Mesendoderm (in vitro differentiated cells): Measurements from ENCODE around the gene CHST13.

Experiments
- DNase-seq: peaks from one replicate; pipeline ENCODE4 v3.0.0; 2013
- H2AK5ac ChIP-seq: 2 replicates; pipeline ENCODE4 v1.6.1; 2013; ENCODE audit warnings: low read length, inconsistent platforms
- H2BK120ac ChIP-seq: 2 replicates; pipeline ENCODE4 v1.6.1; 2013; ENCODE audit warnings: low read depth, mild to moderate bottlenecking, low read length, moderate library complexity, mixed read lengths
- H2BK15ac ChIP-seq: replicated peaks from 2 replicates; pipeline ENCODE4 v1.6.1; 2013; ENCODE audit warnings: low read depth, mild to moderate bottlenecking, moderate library complexity
- H2BK5ac ChIP-seq: 2 replicates; pipeline ENCODE4 v1.6.1; 2013; ENCODE audit warnings: low read length, inconsistent platforms
- H3K18ac ChIP-seq: 2 replicates; pipeline ENCODE4 v1.6.1; 2013; ENCODE audit warnings: mild to moderate bottlenecking, low read length, mixed read lengths
- H3K23ac ChIP-seq: one replicate; pipeline ENCODE4 v1.6.1; 2013; ENCODE audit warnings: low read length
- H3K27ac ChIP-seq: 2 replicates; pipeline ENCODE4 v1.5.1; 2013; ENCODE audit warnings: low read depth, mild to moderate bottlenecking, inconsistent platforms, low read length, moderate library complexity
- H3K27me3 ChIP-seq: 2 replicates; pipeline ENCODE4 v1.6.1; 2013; ENCODE audit warnings: low read length, control low read depth, mild to moderate bottlenecking, inconsistent platforms; ENCODE audit not compliant: insufficient read depth, poor library complexity
- H3K36me3 ChIP-seq: 2 replicates; pipeline ENCODE4 v1.6.1; 2013; ENCODE audit warnings: low read length, inconsistent platforms; ENCODE audit not compliant: control insufficient read depth, insufficient read depth
- H3K4ac ChIP-seq: one replicate; pipeline ENCODE4 v1.6.1; 2013; ENCODE audit warnings: low read depth, mild to moderate bottlenecking, low read length, moderate library complexity
- H3K4me1 ChIP-seq: 2 replicates; pipeline ENCODE4 v1.6.1; 2013; ENCODE audit warnings: low read depth, low read length, inconsistent platforms; ENCODE audit not compliant: control insufficient read depth
- H3K4me2 ChIP-seq: 2 replicates; pipeline ENCODE4 v1.6.1; 2013; ENCODE audit warnings: low read length
- H3K4me3 ChIP-seq: 2 replicates; pipeline ENCODE4 v1.5.1; 2013; ENCODE audit warnings: mild to moderate bottlenecking, low read length
- H3K56ac ChIP-seq: one replicate; pipeline ENCODE4 v1.6.1; 2013; ENCODE audit warnings: low read length
- H3K79me1 ChIP-seq: 2 replicates; pipeline ENCODE4 v1.6.1; 2013; ENCODE audit warnings: low read length, inconsistent platforms
- H3K79me2 ChIP-seq: 2 replicates; pipeline ENCODE4 v1.6.1; 2013; ENCODE audit warnings: mild to moderate bottlenecking, low read length; ENCODE audit not compliant: control insufficient read depth, insufficient read depth
- H3K9ac ChIP-seq: 2 replicates; pipeline ENCODE4 v1.6.1; 2013; ENCODE audit warnings: low read length, inconsistent platforms
- H4K5ac ChIP-seq: one replicate; pipeline ENCODE4 v1.6.1; 2013; ENCODE audit warnings: low read length
- H4K8ac ChIP-seq: one replicate; pipeline ENCODE4 v1.6.1; 2013; ENCODE audit warnings: low read depth, mild to moderate bottlenecking, control low read depth, low read length, moderate library complexity
- WGBS: extraction: QIAGEN DNeasy Blood & Tissue Kit; methylation state at CpG from one replicate; pipeline ENCODE4 v1.1.7; 2013; ENCODE audit warnings: low lambda C conversion rate, missing lambda C conversion rate; ENCODE audit not compliant: insufficient coverage; ENCODE audit errors: extremely low coverage; 5-methylcytosine and 5-hydroxymethylcytosine counted together

Gene CHST13

DNA sequence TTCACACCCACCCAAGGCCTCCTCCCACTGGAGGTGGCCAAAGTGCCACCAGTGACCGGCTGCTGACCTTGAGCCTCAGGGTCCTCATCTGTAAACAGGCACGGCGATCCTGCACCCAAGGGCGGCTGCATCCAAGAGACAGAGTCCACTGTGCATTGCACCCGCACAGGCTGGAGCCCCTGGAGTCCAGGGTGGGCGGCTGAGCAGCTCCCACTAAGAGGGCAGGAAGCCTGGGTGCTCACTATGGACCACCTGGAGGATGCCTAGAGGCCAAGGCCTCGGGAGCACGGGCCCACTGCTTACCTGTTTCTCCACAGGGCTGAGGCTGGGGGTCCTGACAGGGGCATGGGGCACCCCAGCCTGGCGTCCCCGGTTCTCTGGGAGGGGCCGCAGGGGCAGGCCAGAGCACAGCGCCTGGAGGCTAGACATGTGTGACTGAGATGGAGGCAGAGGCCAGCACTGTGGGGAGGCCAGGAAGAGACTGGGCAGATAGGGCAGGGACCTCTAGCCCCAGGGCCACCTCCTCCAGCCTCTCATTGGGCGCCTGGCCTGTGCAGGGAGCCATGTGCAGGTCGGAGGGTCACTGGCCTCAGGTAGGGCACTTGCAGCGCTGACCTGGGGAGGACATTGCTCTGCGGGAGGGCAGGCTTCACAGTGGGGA, 6.5 kb upstream of the CHST13 start, which contains the start of gene UROC1:
UROC1 (minus strand) TSS at position 483 of the 661 bp plus-strand sequence; CDS start at position 429, 54 bp downstream.
- no peak within 1 kb of the TSS for H3K18ac ChIP-seq
- H3K23ac ChIP-seq = no peak within 1 kb of the TSS
- H4K5ac ChIP-seq = no peak within 1 kb of the TSS
- H4K8ac ChIP-seq = no peak within 1 kb of the TSS
- H3K36me3 ChIP-seq = no peaks in the 10 kb centered on the region
- H3K56ac ChIP-seq = no peak within 1 kb of the TSS
- H2BK5ac ChIP-seq = no peak within 1 kb of the TSS
- no peak within 1 kb of the TSS for H3K4me2 ChIP-seq
- no peak within 1 kb of the TSS for H2BK15ac ChIP-seq
- H3K4ac ChIP-seq = no peak within 1 kb of the TSS
- no peak within 1 kb of the TSS for H3K9ac ChIP-seq
- no peaks in the 10 kb centered on the region for H3K27me3 ChIP-seq
- no peaks in the 10 kb centered on the region for H3K79me2 ChIP-seq
- H3K79me1 ChIP-seq = no peaks in the 10 kb centered on the region
- H3K4me3 ChIP-seq = no peak within 1 kb of the TSS
- no peaks in the 10 kb centered on the region for H3K4me1 ChIP-seq
- no peak within 1 kb of the TSS for H3K27ac ChIP-seq
- H2AK5ac ChIP-seq = no peak within 1 kb of the TSS
- WGBS = no CpG with 5 or more reads among the region's 16 CpGs
- DNase-seq = no peak
- no peak within 1 kb of the TSS for H2BK120ac ChIP-seq

DNA sequence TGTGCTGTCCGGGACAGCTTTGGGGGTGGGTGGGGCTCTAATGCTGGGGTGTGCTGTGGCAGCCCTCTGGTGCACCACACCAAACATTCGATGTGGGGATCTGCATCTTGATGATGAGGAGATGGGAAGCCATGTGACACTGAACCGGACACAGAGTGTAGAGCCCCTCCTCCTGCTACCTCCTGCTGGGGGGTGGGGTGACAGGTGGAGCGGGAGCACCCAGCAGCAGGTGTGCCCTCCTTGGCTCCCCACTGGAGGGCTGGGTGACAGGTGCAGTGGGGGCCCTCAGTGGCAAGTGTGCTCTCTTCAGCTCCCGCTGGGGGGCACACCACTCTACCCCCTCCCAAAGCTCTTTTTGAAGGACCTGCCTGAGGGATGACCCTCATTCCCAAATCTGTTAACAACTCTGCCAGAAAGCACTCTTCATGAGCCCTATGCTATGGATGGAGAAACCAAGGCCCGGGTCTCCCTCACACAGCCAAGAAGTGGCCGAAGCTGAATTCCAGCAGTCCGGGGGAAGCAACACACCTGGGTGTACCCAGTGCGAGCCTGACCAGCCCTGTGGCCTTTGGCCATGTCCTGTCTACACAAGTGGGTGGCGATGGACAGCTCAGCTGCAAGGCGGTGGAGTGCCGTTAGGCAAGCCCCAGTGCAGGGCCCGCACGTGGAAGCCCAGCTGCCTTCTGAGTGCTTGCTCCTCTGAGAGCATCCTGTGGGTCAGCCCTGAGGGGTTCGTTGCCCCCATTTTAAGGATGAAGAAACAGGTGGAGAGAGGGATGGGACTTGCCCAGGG, 5.8 kb upstream of the CHST13 start:
- H2BK15ac ChIP-seq = no peak overlapping the region

DNA sequence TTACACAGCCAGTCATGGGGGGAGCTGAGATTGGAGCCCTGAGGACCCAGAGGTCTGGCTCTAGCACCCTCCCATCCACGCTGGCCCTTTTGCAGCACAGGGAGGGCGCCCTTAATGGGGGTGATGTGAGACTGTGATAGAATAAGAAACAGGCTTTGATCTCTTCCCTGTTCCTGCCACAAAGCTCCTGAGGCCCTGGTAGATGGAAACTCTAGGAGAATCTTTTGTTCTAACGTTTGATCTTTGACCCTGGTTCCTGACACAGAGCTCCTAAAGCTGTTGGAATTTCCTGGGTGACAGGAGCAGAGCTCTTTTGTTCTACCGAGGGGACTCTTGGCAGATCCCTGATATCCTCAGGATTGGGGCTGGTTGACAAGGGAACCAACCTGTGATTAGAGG, 5.2 kb upstream of the CHST13 start:
- H3K18ac ChIP-seq = no peak overlapping the region
- no peak overlapping the region for H3K27ac ChIP-seq
- H3K79me1 ChIP-seq = no peaks in the 10 kb centered on the region
- H2BK15ac ChIP-seq = no peak overlapping the region
- H3K79me2 ChIP-seq = no peaks in the 10 kb centered on the region
- no peaks in the 10 kb centered on the region for H3K36me3 ChIP-seq
- no peak overlapping the region for H3K56ac ChIP-seq
- no peak overlapping the region for H2BK120ac ChIP-seq
- no peak overlapping the region for H3K9ac ChIP-seq
- no peak overlapping the region for H3K23ac ChIP-seq
- H4K8ac ChIP-seq = no peak overlapping the region
- WGBS = no CpG with 5 or more reads among the region's 4 CpGs
- H3K4ac ChIP-seq = no peak overlapping the region
- peaks cover 1% of the 10 kb centered on the region for H3K4me1 ChIP-seq
- H2BK5ac ChIP-seq = no peak overlapping the region
- no peak for DNase-seq
- no peak overlapping the region for H4K5ac ChIP-seq
- no peak overlapping the region for H2AK5ac ChIP-seq
- H3K27me3 ChIP-seq = no peaks in the 10 kb centered on the region
- no peak overlapping the region for H3K4me3 ChIP-seq
- H3K4me2 ChIP-seq = no peak overlapping the region

More for the DNA sequence above, 5.8 kb upstream of the CHST13 start:
- no CpG with 5 or more reads among the region's 15 CpGs for WGBS
- no peak overlapping the region for H4K8ac ChIP-seq
- H3K18ac ChIP-seq = no peak overlapping the region
- H2BK5ac ChIP-seq = no peak overlapping the region
- no peak overlapping the region for H2AK5ac ChIP-seq
- no peaks in the 10 kb centered on the region for H3K36me3 ChIP-seq
- H2BK120ac ChIP-seq = no peak overlapping the region
- no peaks in the 10 kb centered on the region for H3K79me2 ChIP-seq
- no peaks in the 10 kb centered on the region for H3K4me1 ChIP-seq
- no peak overlapping the region for H4K5ac ChIP-seq
- H3K4me3 ChIP-seq = no peak overlapping the region
- H3K56ac ChIP-seq = no peak overlapping the region
- H3K79me1 ChIP-seq = no peaks in the 10 kb centered on the region
- no peak overlapping the region for H3K4me2 ChIP-seq
- H3K27ac ChIP-seq = no peak overlapping the region
- no peak overlapping the region for H3K4ac ChIP-seq
- no peak for DNase-seq
- H3K9ac ChIP-seq = no peak overlapping the region
- no peak overlapping the region for H3K23ac ChIP-seq
- H3K27me3 ChIP-seq = no peaks in the 10 kb centered on the region

DNA sequence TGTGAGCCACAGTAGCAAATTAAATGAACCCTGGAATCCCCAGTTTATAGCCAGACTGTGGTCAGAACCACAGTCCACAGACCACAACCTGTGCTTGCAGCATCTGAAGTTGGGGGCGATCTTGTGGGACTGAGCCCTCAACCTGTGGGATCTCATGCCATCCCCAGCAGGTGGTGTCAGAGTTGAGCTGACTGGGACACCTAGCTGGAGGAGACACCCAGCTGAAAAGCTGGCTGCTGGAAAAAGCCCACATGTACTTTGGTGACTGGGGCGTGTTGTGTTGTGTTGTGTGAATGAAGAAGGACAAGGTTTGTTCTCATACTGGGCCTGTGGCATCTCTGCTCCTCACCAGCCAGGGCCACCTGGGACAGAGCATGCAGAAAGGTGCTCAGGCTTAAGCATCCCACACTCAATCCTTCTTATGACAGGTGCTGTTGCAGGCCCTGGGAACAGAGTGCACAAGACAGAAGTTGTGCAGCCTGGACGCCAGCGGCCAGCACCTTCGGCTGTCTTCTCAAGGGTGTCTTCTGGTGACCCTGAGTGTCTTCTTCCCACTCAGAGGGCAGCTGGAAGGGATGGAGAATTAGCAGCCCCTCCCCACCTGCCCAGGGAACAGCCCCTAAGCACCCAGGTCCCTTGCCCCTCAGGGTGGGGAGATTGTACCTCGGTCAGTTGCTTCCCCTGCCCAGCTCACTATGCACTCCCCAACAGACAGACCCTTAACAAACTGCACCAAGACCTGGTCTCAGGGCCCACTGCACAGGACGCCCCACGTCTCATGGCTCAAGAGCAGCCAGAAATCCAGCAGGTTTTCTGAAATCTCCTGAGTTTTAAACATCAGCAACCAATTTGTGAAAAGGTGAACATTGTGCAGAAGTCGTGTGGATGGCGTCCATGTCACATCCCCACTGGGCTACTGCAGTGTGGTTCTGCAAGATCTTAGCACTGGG, 4.2 kb upstream of the CHST13 start:
- Histone ChIP-seq H3K79me1 (no peaks in the 10 kb centered on the region), H3K4me3 (no peak overlapping the region), H2AK5ac (no peak overlapping the region), H3K27me3 (no peaks in the 10 kb centered on the region), H3K56ac (no peak overlapping the region), H4K8ac (no peak overlapping the region), H3K27ac (no peak overlapping the region), H3K23ac (no peak overlapping the region), H2BK5ac (no peak overlapping the region), H3K36me3 (no peaks in the 10 kb centered on the region), H3K79me2 (no peaks in the 10 kb centered on the region), H3K4me1 (peaks cover 2% of the 10 kb centered on the region), H2BK15ac (no peak overlapping the region), H2BK120ac (no peak overlapping the region), H4K5ac (no peak overlapping the region), H3K4ac (no peak overlapping the region), H3K9ac (no peak overlapping the region), H3K18ac (no peak overlapping the region), H3K4me2 (no peak overlapping the region)
- DNase-seq = no peak
- no CpG with 5 or more reads among the region's 10 CpGs for WGBS

DNA sequence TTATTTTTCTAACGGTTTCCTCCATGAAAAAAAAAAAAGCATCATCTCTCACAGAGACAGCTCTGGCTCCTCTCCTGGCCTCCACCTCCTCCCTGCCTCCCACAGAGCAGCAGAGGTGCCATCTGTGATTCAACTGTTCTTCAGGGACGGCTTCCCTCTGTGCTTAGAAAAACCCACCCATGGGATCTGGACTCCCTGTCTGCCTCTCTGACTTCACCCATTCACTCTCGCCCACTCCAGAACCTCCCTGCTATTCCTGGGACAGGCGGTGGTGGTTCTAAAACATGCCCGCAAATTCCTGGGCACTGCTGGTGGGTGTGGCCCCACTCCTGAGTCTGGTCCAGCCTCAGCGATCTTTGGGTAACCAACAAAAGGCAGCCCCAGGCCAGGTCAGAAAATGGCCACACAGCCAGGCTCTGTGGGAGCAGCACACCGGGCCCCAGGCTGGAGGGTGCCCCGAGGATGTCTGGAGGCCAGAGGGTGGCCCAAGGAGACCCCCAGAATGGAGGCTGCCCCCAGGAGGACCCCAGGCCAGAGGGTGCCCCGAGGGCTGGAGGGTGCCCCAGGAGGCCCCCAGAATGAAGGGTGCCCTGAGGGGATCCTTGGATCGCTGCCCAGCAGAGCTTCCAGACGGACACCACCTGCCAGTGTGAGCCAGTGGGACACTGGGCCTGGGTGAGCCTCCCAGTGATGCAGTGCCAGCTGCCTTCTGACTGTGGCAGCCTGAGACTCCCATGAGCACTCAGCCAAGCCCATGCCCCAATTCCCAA, 2.6 kb upstream of the CHST13 start:
- peaks cover 2% of the 10 kb centered on the region for H3K4me1 ChIP-seq
- H4K8ac ChIP-seq = no peak overlapping the region
- H3K4me2 ChIP-seq = no peak overlapping the region
- no peak overlapping the region for H3K9ac ChIP-seq
- no peak for DNase-seq
- no peak overlapping the region for H3K56ac ChIP-seq
- H3K18ac ChIP-seq = no peak overlapping the region
- no peak overlapping the region for H3K4me3 ChIP-seq
- H2BK15ac ChIP-seq = no peak overlapping the region
- no peaks in the 10 kb centered on the region for H3K36me3 ChIP-seq
- WGBS = no CpG with 5 or more reads among the region's 11 CpGs
- no peaks in the 10 kb centered on the region for H3K27me3 ChIP-seq
- no peaks in the 10 kb centered on the region for H3K79me1 ChIP-seq
- no peak overlapping the region for H3K27ac ChIP-seq
- H2BK5ac ChIP-seq = no peak overlapping the region
- H4K5ac ChIP-seq = no peak overlapping the region
- no peaks in the 10 kb centered on the region for H3K79me2 ChIP-seq
- no peak overlapping the region for H3K23ac ChIP-seq
- H2AK5ac ChIP-seq = no peak overlapping the region
- no peak overlapping the region for H3K4ac ChIP-seq
- H2BK120ac ChIP-seq = no peak overlapping the region
